Ovary (tissue), 9 donors: ENCODE results near the gene LRPPRC. TPM values are rescaled to one million over a fixed set of nuclear protein-coding genes. Genes with fewer than 3 reads are reported as not detected.

ENCODE experiments used
- DNase-seq, 5 donors: peaks; one replicate each; pipeline ENCODE4 v3.0.0-alpha.2; 2019 to 2020
- H3K27ac ChIP-seq, 2 donors: fragments of 200-600 bp; one replicate each; pipeline versions ENCODE4 v1.5.1 to v1.8.0; 2019 to 2022
- H3K27me3 ChIP-seq: fragments of 200-600 bp; one replicate; pipeline ENCODE4 v1.8.0; 2022
- H3K36me3 ChIP-seq: fragments of 200-600 bp; sonication (generic); one replicate; pipeline ENCODE4 v1.5.1; 2019
- H3K4me1 ChIP-seq: one replicate; pipeline ENCODE4 v1.8.1; 2013; ENCODE audit warnings: mild to moderate bottlenecking, moderate library complexity; ENCODE audit not compliant: insufficient read depth
- H3K4me3 ChIP-seq: fragments of 200-600 bp; sonication (generic); one replicate; pipeline ENCODE4 v1.5.1; 2017
- H3K9me3 ChIP-seq, 2 donors: fragments of 200-600 bp in 1 of 2; sonication (generic) in 1 of 2; one replicate each; pipeline versions ENCODE4 v1.5.1 to v1.8.1; 2013 to 2019; ENCODE audit warnings: mild to moderate bottlenecking in 1 of 2, moderate library complexity in 1 of 2
- CTCF ChIP-seq, 3 donors: fragments of 450-650 bp in 2 of 3; fragments of 200-600 bp in 1 of 3; IDR thresholded peaks; one replicate each; pipeline versions ENCODE4 v1.5.1 to v1.8.0; 2016 to 2022; ENCODE audit warnings: antibody characterized with exemption in 3 of 3, mild to moderate bottlenecking in 1 of 3
- EP300 ChIP-seq: sonication (generic); formaldehyde crosslinking; IDR thresholded peaks from one replicate; pipeline ENCODE4 v1.6.1; 2017; ENCODE audit warnings: antibody characterized with exemption
- POLR2A ChIP-seq: fragments of 450-650 bp; IDR thresholded peaks from one replicate; pipeline ENCODE4 v1.6.1; 2017; ENCODE audit warnings: antibody characterized with exemption, mild to moderate bottlenecking, moderate library complexity
- WGBS, 3 donors: extraction: QIAGEN DNeasy Blood & Tissue Kit in 1 of 3; methylation state at CpG; one replicate each; pipeline versions ENCODE4 v1.1.5 to v1.1.7; 2013 to 2017; 5-methylcytosine and 5-hydroxymethylcytosine counted together
- intact Hi-C, 4 donors: fragments of 100-400 bp; cut with DNase I; formaldehyde crosslinking; loops; one replicate each; pipeline versions ENCODE4 v1.11.0 to v1.15.1; 2022 to 2023
- polyA plus RNA-seq, 2 donors: library from polyadenylated mRNA; stranded (reverse); fragments of 200-250 nt in 1 of 2; fragments of 350-450 nt in 1 of 2; fragmentation: Illumina TruSeq in 1 of 2; extraction: RNeasy Lipid Tissue Mini Kit (QIAGEN cat#74804) in 1 of 2; gene quantifications; one replicate each; pipeline ENCODE4 v1.2.3, GENCODE V29; 2013 to 2014
- total RNA-seq, 7 donors: library from RNA; depleted of rRNA in 2 of 7; stranded (reverse); fragments of >200 nt in 2 of 7; fragmentation: NEBNext Ultra II Directional in 3 of 7; extraction: Animal tissue kit (Norgen Biotek cat#: 25700) in 3 of 7; gene quantifications; one replicate each; pipeline versions ENCODE4 v1.1.0 to v1.2.4, GENCODE V29; 2016 to 2023
- donor health status: DM: no; HTN: no; CAD: no; lungs with moderate emphysema.
- donor health status: DM: no; HTN: no; CAD: no.
- donor health status: Bipolar disorder and iron deficiency.
- donor health status: DM: yes; HTN: yes; CAD: no.
- donor health status: DM: no; HTN: no; CAD: no.
- donor health status: DM: yes; HTN: yes; CAD: no.

LRPPRC gene
- total and polyA plus RNA-seq, 9 donors = 27.6 to 74.9 (median 66.9) TPM

GRCh38 chr2:43880471-43880870 lies 115.3 kb downstream of the LRPPRC start:
- H3K4me3 ChIP-seq = no peak overlapping the region
- H3K9me3 ChIP-seq = no peaks in the 10 kb centered on the region
- 88 to 97% (median 96%) methylated on average over 9 of the region's 9 CpGs for WGBS, 3 donors
- no peaks in the 10 kb centered on the region for H3K27me3 ChIP-seq
- intact Hi-C loops = no loop called here
- no peak for DNase-seq
- H3K36me3 ChIP-seq = no peaks in the 10 kb centered on the region
- TF ChIP-seq POLR2A = no peak
- TF ChIP-seq CTCF (IDR thresholded peaks at IDR 0.05) = no peak
- no peak for TF ChIP-seq EP300
- H3K4me1 ChIP-seq = no peaks in the 10 kb centered on the region
- H3K27ac ChIP-seq = no peak overlapping the region

GRCh38 chr2:43879261-43879660 lies 116.5 kb downstream of the LRPPRC start:
- DNase-seq = no peak
- H3K27me3 ChIP-seq = no peaks in the 10 kb centered on the region
- TF ChIP-seq CTCF (IDR thresholded peaks at IDR 0.05) (no peak), EP300 (no peak), POLR2A (no peak)
- intact Hi-C loops = loop anchor here in 2 of 4 donors (10.0 kb wide), 1 partner anchor 264 kb away; no protein-coding TSS in a partner anchor
- no peaks in the 10 kb centered on the region for H3K36me3 ChIP-seq
- WGBS, 3 donors = 73 to 81% (median 75%) methylated on average over 5 of the region's 5 CpGs
- no peaks in the 10 kb centered on the region for H3K4me1 ChIP-seq
- H3K9me3 ChIP-seq = no peaks in the 10 kb centered on the region
- H3K27ac ChIP-seq = no peak overlapping the region
- no peak overlapping the region for H3K4me3 ChIP-seq

GRCh38 chr2:43877782-43878464 lies 117.9 kb downstream of the LRPPRC start:
- H3K4me3 ChIP-seq = no peak overlapping the region
- H3K9me3 ChIP-seq = no peaks in the 10 kb centered on the region
- H3K27me3 ChIP-seq = no peaks in the 10 kb centered on the region
- 32 to 38% (median 34%) methylated on average over 16 of the region's 16 CpGs for WGBS, 3 donors
- H3K27ac ChIP-seq = no peak overlapping the region
- TF ChIP-seq POLR2A (no peak), CTCF (IDR thresholded peaks at IDR 0.05) (peak; percentile 49 to 65 (median 56))
- no peaks in the 10 kb centered on the region for H3K4me1 ChIP-seq
- intact Hi-C loops = loop anchor here in 2 of 4 donors (10.0 kb wide), 1 partner anchor 263 kb away; no protein-coding TSS in a partner anchor
- H3K36me3 ChIP-seq = no peaks in the 10 kb centered on the region
- DNase-seq = peak; percentile 30 to 72 (median 55)

- DNase-seq = no peak
- Histone ChIP-seq H3K4me1 (no peaks in the 10 kb centered on the region), H3K36me3 (no peaks in the 10 kb centered on the region), H3K4me3 (no peak overlapping the region), H3K27ac (no peak overlapping the region), H3K9me3 (no peaks in the 10 kb centered on the region), H3K27me3 (no peaks in the 10 kb centered on the region)
- WGBS, 3 donors = 79 to 85% (median 80%) methylated on average over 11 of the region's 11 CpGs
- TF ChIP-seq CTCF (IDR thresholded peaks at IDR 0.05) (no peak), POLR2A (no peak), EP300 (no peak)
- intact Hi-C loops = loop anchor here in 2 of 4 donors (10.0 kb wide), 1 partner anchor 260 kb away; no protein-coding TSS in a partner anchor
Observed at GRCh38 chr2:43874776-43875451, 120.9 kb downstream of the LRPPRC start.
